Mesothelial cell of epicardium (in vitro differentiated cells): ENCODE data around the gene CDH13. TPM values are rescaled to one million over a fixed set of nuclear protein-coding genes. Genes with fewer than 3 reads are reported as not detected.

Source experiments
- DNase-seq, 2 experiments: peaks; one replicate each; pipeline ENCODE4 v3.0.0; 2021; ENCODE audit warnings: low spot score in 2 of 2; ENCODE audit not compliant: unreplicated experiment in 2 of 2
- H3K27ac Mint-ChIP-seq: 2 replicates; pipeline ENCODE4 v1.8.0; 2021; ENCODE audit warnings: mixed read lengths
- H3K27me3 Mint-ChIP-seq: 2 replicates; pipeline ENCODE4 v1.8.0; 2021; ENCODE audit warnings: low read depth, mixed read lengths
- H3K36me3 Mint-ChIP-seq: 2 replicates; pipeline ENCODE4 v1.8.0; 2021; ENCODE audit warnings: mixed read lengths
- H3K4me1 Mint-ChIP-seq: 2 replicates; pipeline ENCODE4 v1.8.0; 2021; ENCODE audit warnings: mixed read lengths
- H3K4me3 Mint-ChIP-seq: 2 replicates; pipeline ENCODE4 v1.8.0; 2021; ENCODE audit warnings: mild to moderate bottlenecking, moderate library complexity, mixed read lengths
- H3K9me3 Mint-ChIP-seq: 2 replicates; pipeline ENCODE4 v1.8.0; 2021; ENCODE audit warnings: mixed read lengths
- CTCF ChIP-seq: fragments of 200-600 bp; sonication (generic); IDR thresholded peaks from one replicate; pipeline ENCODE4 v1.5.0; 2021; ENCODE audit warnings: antibody characterized with exemption; ENCODE audit not compliant: unreplicated experiment
- microRNA-seq: library from miRNA; unstranded; fragments of <30 nt; microRNA quantifications from one replicate; pipeline ENCODE4 v1.2.0, GENCODE V29; 2021; ENCODE audit warnings: inconsistent platforms, mixed read lengths
- total RNA-seq: library from RNA; stranded (reverse); gene quantifications from 3 replicates; pipeline ENCODE4 v1.2.1, GENCODE V29; 2021

Gene CDH13
- total RNA-seq, 1 donor from 2014 or later, result 0.80 TPM

- H3K9me3 Mint-ChIP-seq, result no peaks in the 10 kb centered on the region
- peaks cover under 1% of the 10 kb centered on the region for H3K27me3 Mint-ChIP-seq
- TF ChIP-seq CTCF, result no peak
- no peak overlapping the region for H3K27ac Mint-ChIP-seq
- H3K4me1 Mint-ChIP-seq, result peaks cover 6% of the 10 kb centered on the region
- no peak overlapping the region for H3K4me3 Mint-ChIP-seq
- DNase-seq, result no peak
- H3K36me3 Mint-ChIP-seq, result no peaks in the 10 kb centered on the region
Measured at GRCh38 chr16:83849421-83849820, 1222.7 kb downstream of the CDH13 start.

Small RNA genes lying within 50 kb of the gene (microRNA-seq; reads per million reads assigned to microRNA genes)
- not detected for gene MIR3182
- not detected for gene MIR8058
